Stimulated activated CD4-positive, alpha-beta T cell treated with anti-CD3 and anti-CD28 coated beads, Interleukin-12 subunit alpha, Interleukin-12 subunit beta, amount 100 ng/mL, for 24 hours (primary cell): ENCODE results near the gene AMN.
"Not testable (repeated sequence)": the region's sequence is repeated elsewhere in the genome, so short reads cannot be mapped to it uniquely, and the experiment has no call there.

Experiments
- DNase-seq, 2 experiments: peaks; one replicate each; pipeline ENCODE4 v3.0.0-alpha.2; 2020; ENCODE audit warnings: low read depth in 2 of 2

AMN gene

GRCh38 chr14:102911991-102912761, 10.3 kb upstream of the AMN start:
- DNase-seq = no peak

DNA sequence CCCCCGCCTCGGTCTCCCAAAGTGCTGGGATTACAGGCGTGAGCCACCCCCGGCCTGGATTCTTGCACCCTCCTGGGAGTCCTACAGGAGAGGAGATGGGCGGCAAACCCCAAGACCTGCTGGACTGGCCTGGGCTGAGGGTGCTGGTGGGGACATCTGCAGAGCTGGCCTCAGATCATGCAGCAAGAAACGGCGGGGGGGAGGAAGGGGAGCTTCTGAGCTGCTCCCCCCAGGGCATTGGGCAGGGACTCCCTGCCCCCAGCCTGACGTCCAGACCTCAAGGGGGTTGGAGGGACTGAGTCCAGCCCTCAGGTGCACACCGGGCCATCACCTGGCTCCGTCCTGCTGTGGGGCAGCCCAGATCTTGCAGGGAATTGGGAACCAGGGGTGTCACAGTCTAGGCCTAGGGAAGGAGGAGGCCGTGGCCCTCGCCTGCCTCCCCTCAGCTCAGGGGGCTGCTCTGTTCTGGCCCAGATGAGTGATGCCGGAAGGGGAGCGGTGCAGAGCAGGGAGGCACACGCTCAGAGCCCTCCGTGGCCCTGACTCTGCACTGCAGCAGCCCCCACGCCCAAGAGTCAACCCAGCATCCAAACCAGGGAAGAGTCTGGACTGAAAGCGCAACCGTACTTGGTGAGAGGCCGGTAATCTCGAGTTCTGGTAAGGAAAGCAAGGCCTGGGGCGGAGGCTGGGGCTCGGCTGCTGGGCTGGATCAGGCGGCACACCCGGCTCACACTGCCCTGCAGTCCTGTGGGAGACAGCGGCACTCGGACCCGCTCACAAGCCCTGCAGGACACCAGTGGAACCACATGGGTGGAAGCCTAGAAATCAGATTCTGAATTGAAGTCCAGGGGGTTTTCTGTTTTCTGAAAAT, 8.9 kb upstream of the AMN start:
- DNase-seq = no peak

GRCh38 chr14:102914474-102915291, 7.8 kb upstream of the AMN start:
- no peak for DNase-seq

DNA sequence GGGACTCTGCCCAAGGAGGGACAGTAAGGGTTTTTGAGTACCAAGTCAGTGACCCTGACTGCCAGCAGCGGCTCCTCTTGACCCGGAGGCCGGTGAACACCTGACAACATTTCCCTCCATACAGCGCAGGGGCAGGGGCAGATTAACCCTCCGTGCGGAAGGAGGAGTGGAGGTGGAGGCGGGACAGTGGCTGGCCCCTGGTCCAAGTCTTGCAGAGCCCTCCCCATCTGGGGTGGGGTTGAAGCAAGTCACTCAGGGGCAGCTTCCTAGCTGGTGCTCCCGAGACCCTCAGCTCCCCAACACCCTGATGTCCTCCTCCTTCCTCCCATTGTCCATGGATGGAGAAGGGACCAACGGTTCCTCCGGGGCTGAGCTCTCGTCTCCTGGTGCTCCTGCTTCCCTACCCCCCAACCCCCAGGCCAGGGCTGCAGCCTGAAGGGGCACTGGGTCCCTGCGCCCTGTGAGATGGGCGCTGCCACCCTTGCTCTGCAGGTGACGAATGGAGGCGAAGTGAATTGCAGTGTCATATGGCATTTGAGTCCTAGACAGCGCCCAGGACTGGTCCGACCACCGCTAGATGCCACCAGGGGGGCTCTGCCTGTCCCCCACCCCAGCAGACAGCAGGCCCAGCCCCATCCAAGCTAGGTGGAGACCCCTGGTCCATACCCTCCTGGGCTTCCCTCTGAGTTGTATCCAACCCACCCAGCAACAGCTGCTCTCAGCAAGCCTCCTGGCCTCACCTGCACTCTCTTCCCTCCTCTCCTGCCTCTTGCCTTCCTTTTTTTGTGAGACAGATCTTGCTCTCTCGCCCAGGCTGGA, 7.0 kb upstream of the AMN start:
- DNase-seq = no peak

GRCh38 chr14:102916347-102917055, 6.0 kb upstream of the AMN start:
- no peak for DNase-seq

GRCh38 chr14:102917056-102917385, 5.4 kb upstream of the AMN start:
- no peak for DNase-seq

- DNase-seq = peak; percentile 35 to 64
Measured at GRCh38 chr14:102917469-102918211, 4.8 kb upstream of the AMN start.

GRCh38 chr14:102918438-102918837, 4.0 kb upstream of the AMN start:
- DNase-seq = no peak

DNA sequence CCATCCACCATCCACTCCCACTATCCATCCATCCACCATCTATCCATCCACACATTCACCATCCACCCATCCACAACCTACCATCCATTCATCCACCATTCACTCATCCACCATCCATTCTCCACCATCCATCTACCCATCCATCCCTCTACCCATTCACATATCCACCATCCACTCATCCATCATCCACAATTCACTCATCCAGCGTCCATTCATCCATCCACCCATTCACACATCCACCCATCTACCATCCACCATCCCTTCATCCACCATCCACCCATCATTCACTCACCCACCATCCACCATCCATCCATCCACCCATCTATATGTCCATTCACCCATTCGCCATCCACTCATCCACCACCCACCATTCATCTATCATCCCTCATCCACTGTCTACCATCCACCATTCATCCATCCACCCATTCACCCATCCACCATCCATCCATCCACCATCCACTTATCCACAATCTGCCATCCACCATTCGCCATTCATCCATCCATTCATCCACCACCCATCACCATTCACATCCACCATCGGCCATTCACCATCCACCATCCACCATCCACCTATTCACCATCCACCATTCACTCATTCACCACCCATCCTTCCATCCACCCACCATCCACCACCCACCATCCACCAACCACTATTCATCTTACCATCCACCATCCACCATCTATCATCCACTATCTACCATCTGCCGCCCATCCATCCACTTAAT, 2.0 kb upstream of the AMN start:
- no peak for DNase-seq

- no peak for DNase-seq
Measured at GRCh38 chr14:102920998-102921304, 1.5 kb upstream of the AMN start.

- DNase-seq = no peak
Measured at GRCh38 chr14:102923201-102923924, 900 bp downstream of the AMN start.

- no peak for DNase-seq
Measured at GRCh38 chr14:102923925-102924486, 1.5 kb downstream of the AMN start.

GRCh38 chr14:102924632-102925588, 2.4 kb downstream of the AMN start:
- DNase-seq = no peak

DNA sequence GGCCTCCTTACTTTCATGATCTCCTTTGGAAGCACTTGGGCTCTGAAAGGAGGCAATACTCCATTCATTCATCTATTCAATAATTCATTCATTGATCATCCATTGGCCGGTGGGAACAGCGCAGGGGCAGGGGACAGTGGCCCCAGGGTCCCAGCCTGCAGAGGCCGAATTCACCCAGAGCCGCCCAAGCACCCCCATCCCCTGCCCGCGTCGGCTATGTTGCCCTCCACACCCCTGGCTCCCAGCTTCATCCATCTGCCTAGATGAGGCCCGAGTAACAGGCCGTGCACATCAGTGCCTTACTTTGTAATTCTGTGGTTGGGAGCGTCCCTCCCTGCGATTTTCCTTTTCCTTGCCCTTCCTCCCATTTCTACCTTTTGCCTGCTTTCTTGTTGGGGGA, 3.2 kb downstream of the AMN start:
- DNase-seq = no peak

DNA sequence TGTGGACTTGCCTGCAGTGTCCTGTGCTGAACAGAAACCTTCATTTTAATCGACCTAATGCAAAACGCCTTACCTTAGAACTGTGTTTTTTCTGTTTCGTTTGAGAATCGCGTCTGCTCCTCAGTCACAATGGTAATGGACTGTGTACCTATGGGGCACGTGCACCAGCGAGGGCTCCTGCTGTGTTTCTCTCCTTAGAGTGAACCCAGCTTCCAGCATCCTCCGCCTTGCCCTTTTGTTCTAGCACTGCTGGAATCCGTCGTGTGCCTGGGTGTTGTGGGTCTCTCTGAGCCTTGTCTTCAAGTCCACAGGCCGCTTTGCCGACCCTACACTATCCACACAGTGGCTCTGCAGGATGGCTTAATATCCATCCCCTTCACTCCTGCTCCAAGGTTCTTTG, 3.6 kb downstream of the AMN start:
- DNase-seq = no peak

DNA sequence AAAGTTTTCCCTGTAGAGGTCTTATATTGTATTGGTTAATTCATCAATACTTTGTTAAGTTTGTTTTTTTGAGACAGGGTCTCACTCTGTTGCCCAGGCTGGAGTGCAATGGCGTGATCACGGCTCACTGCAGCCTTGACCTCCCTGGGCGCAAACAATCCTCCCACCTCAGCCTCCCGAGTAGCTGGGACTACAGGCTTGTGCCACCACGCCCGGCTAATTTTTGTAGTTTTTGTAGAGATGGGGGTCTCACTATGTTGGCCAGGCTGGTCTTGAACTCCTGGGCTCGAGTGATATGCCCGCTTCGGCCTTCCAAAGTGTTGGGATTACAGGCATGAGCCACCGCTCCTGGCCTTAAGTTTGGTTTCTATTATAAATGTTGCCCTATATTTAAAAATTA, 4.4 kb downstream of the AMN start:
- DNase-seq = not testable (repeated sequence)

DNA sequence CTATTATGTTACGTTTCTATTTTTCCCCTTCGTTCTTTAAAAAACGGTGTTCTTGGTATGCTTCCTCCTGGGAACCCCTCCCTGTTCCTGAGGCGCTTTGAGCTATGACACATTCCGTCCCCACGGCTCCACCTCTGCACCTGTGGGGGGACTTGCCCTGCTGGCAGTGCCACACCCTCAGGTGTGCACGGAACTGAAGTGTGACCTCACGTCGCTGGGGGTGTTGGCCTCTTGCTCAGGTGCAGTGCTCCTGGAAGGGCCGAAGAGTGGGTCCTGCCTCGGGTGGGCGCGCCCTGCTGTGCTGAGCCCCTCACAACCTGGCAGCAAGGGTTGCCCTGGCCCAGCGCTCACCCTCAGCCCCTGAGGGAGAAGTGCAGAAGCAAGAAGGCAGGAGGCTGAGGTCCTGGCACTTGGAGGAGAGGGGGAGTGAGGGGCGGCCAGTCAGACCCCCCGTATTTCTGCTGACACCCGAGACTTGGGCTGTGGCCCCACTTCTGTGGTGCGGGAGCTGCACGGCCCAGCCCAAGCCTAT, 4.9 kb downstream of the AMN start:
- DNase-seq = no peak
